Endodermal cell (in vitro differentiated cells): ENCODE results near the gene TTN. TPM values are rescaled to one million over a fixed set of nuclear protein-coding genes. Genes with fewer than 3 reads are reported as not detected.

ENCODE experiments used
- DNase-seq: peaks from one replicate; pipeline ENCODE4 v3.0.0-alpha.2; 2017
- H3K27ac ChIP-seq: 2 replicates; pipeline ENCODE4 v1.5.1; 2013; ENCODE audit warnings: mild to moderate bottlenecking, low read depth, low read length, moderate library complexity
- H3K27me3 ChIP-seq: 2 replicates; pipeline ENCODE4 v1.6.1; 2013; ENCODE audit warnings: mild to moderate bottlenecking, low read length, moderate library complexity; ENCODE audit not compliant: insufficient read depth, control insufficient read depth, poor library complexity, severe bottlenecking
- H3K36me3 ChIP-seq: 2 replicates; pipeline ENCODE4 v1.7.0; 2013; ENCODE audit warnings: mild to moderate bottlenecking, low read length, moderate library complexity; ENCODE audit not compliant: control insufficient read depth, insufficient read depth
- H3K4me1 ChIP-seq: one replicate; pipeline ENCODE4 v1.7.0; 2013; ENCODE audit warnings: low read length; ENCODE audit not compliant: control insufficient read depth, insufficient read depth
- H3K4me3 ChIP-seq: 2 replicates; pipeline ENCODE4 v1.5.1; 2013; ENCODE audit warnings: mild to moderate bottlenecking, low read length, moderate library complexity
- H3K9ac ChIP-seq: 2 replicates; pipeline ENCODE4 v1.6.1; 2013; ENCODE audit warnings: mild to moderate bottlenecking, low read length, moderate library complexity; ENCODE audit not compliant: poor library complexity, severe bottlenecking; ENCODE audit errors: extremely low read depth
- H3K9me3 ChIP-seq: 2 replicates; pipeline ENCODE4 v1.6.1; 2013; ENCODE audit warnings: mild to moderate bottlenecking, low read length, moderate library complexity; ENCODE audit not compliant: control insufficient read depth
- H3K27ac Mint-ChIP-seq: 2 replicates; pipeline ENCODE4 v1.8.0; 2020; ENCODE audit warnings: mixed read lengths
- H3K27me3 Mint-ChIP-seq: 2 replicates; pipeline ENCODE4 v1.8.0; 2021; ENCODE audit warnings: mild to moderate bottlenecking, mixed read lengths; ENCODE audit not compliant: insufficient read depth
- H3K36me3 Mint-ChIP-seq: 2 replicates; pipeline ENCODE4 v1.8.0; 2020; ENCODE audit warnings: low read depth, mixed read lengths
- H3K4me1 Mint-ChIP-seq: 2 replicates; pipeline ENCODE4 v1.8.0; 2020; ENCODE audit warnings: mixed read lengths
- H3K4me3 Mint-ChIP-seq: 2 replicates; pipeline ENCODE4 v1.8.0; 2020; ENCODE audit warnings: mild to moderate bottlenecking, moderate library complexity, mixed read lengths
- H3K9me3 Mint-ChIP-seq: 2 replicates; pipeline ENCODE4 v1.8.0; 2020; ENCODE audit warnings: mild to moderate bottlenecking, mixed read lengths
- WGBS, 2 experiments: methylation state at CpG; one replicate each; pipeline versions ENCODE4 v1.1.5 to v1.1.7; 2013; ENCODE audit warnings: missing lambda C conversion rate in 2 of 2, mixed read lengths in 1 of 2; ENCODE audit not compliant: insufficient coverage in 1 of 2, insufficient read length in 1 of 2; 5-methylcytosine and 5-hydroxymethylcytosine counted together
- total RNA-seq, 2 donors: library from RNA; stranded (reverse); fragmentation: NEBNext Ultra II Directional in 1 of 2; extraction: Animal tissue kit (Norgen Biotek cat#: 25700) in 1 of 2; gene quantifications; 2 replicates in 1 of 2; 3 replicates in 1 of 2; pipeline ENCODE4 v1.2.1, GENCODE V29; 2021
- TF ChIP-seq, protein P1 (sequence below): fragments of 200-600 bp; sonication (generic); conservative IDR thresholded peaks from 2 replicates; pipeline ENCODE4 v1.5.0; 2021; ENCODE audit warnings: antibody characterized with exemption, mild to moderate bottlenecking

TTN gene
- total RNA-seq, 2 donors from 2014 or later = 101 to 118 TPM

DNA sequence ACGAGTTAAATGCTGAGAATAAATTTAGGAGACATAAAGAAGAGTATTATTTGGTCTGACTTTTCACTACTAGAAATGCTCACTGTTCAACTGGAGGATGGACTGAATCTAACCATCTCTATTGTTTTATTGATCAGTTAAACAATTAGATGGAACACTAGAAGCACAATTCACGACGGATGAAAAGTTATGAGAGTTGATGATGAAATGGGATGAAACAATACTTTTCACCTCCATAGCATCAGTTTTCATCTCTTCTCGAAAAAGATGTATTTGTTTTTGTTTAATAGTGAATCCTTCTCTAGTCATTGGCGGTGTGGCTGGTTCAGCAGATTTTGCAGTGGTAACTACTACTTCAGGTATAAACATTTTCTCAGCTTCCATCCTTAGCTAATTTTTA lies 19.3 kb downstream of the TTN start:
- Mint-ChIP-seq H3K27ac (no peak overlapping the region), H3K9me3 (no peaks in the 10 kb centered on the region), H3K27me3 (no peaks in the 10 kb centered on the region), H3K36me3 (peaks cover 77% of the 10 kb centered on the region), H3K4me3 (no peak overlapping the region), H3K4me1 (peaks cover 6% of the 10 kb centered on the region)
- Histone ChIP-seq H3K27ac (no peak overlapping the region), H3K27me3 (no peaks in the 10 kb centered on the region), H3K4me1 (no peaks in the 10 kb centered on the region), H3K36me3 (peaks cover 98% of the 10 kb centered on the region), H3K9me3 (no peaks in the 10 kb centered on the region), H3K4me3 (no peak overlapping the region), H3K9ac (no peak overlapping the region)
- no peak for DNase-seq
- 98 to 100% methylated on average over 1 to 4 of the region's 5 CpGs for WGBS, 2 experiments
- TF ChIP-seq, protein P1, sequence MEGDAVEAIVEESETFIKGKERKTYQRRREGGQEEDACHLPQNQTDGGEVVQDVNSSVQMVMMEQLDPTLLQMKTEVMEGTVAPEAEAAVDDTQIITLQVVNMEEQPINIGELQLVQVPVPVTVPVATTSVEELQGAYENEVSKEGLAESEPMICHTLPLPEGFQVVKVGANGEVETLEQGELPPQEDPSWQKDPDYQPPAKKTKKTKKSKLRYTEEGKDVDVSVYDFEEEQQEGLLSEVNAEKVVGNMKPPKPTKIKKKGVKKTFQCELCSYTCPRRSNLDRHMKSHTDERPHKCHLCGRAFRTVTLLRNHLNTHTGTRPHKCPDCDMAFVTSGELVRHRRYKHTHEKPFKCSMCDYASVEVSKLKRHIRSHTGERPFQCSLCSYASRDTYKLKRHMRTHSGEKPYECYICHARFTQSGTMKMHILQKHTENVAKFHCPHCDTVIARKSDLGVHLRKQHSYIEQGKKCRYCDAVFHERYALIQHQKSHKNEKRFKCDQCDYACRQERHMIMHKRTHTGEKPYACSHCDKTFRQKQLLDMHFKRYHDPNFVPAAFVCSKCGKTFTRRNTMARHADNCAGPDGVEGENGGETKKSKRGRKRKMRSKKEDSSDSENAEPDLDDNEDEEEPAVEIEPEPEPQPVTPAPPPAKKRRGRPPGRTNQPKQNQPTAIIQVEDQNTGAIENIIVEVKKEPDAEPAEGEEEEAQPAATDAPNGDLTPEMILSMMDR = no peak

DNA sequence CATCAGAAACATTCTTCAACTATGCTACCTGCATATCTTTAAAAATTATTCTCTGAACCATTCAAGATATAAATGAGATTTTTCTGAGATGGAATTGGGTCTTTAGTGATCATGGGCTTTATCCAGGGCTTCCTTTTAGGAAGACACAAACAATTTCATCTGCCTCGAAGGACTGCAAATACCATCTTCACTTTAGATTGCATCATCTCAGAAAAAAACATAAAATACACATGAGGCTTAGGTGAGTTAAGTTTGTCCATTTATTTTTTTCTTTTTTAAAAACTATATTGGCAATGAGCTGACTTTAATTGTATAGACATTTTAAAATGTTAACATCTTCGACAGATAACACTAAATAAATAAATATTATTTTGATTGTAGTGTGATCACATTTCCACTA lies 20.1 kb downstream of the TTN start:
- H3K4me3 Mint-ChIP-seq = no peak overlapping the region
- TF ChIP-seq, protein P1 = no peak
- Histone ChIP-seq H3K4me1 (no peaks in the 10 kb centered on the region), H3K27me3 (no peaks in the 10 kb centered on the region), H3K9ac (no peak overlapping the region), H3K36me3 (peaks cover 98% of the 10 kb centered on the region), H3K27ac (no peak overlapping the region), H3K9me3 (no peaks in the 10 kb centered on the region), H3K4me3 (no peak overlapping the region)
- no peak overlapping the region for H3K27ac Mint-ChIP-seq
- H3K9me3 Mint-ChIP-seq = no peaks in the 10 kb centered on the region
- WGBS, 2 experiments = 100% methylated on average over 1 of the region's 2 CpGs; no CpG with 5 or more reads in 1 of the 2 experiments
- H3K36me3 Mint-ChIP-seq = peaks cover 77% of the 10 kb centered on the region
- no peak for DNase-seq
- H3K4me1 Mint-ChIP-seq = peaks cover 6% of the 10 kb centered on the region
- no peaks in the 10 kb centered on the region for H3K27me3 Mint-ChIP-seq

DNA sequence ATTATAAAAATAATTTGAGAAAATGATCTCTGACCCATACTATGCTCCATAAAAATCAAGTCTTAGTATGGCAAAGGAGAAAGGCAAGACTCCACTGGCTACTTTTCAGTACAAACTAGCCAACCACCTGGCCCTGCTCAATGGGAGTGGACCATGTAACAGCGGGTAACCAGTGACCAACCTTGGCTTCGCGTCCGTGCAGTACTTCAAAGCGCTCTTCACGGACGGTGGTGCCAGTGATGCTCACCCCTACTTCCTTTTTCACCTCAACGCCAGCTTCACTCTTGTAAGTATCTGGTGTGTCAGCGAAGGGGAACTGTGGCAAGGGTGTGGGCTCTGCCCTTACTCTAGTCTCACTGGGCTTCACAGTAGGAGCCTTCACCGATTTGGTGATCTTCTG lies 23.3 kb downstream of the TTN start:
- Histone ChIP-seq H3K27ac (no peak overlapping the region), H3K9ac (no peak overlapping the region), H3K27me3 (no peaks in the 10 kb centered on the region), H3K36me3 (peaks cover 98% of the 10 kb centered on the region), H3K4me1 (no peaks in the 10 kb centered on the region), H3K9me3 (no peaks in the 10 kb centered on the region), H3K4me3 (no peak overlapping the region)
- H3K36me3 Mint-ChIP-seq = peaks cover 83% of the 10 kb centered on the region
- no peak overlapping the region for H3K27ac Mint-ChIP-seq
- no peaks in the 10 kb centered on the region for H3K9me3 Mint-ChIP-seq
- no peak for DNase-seq
- no peaks in the 10 kb centered on the region for H3K27me3 Mint-ChIP-seq
- H3K4me3 Mint-ChIP-seq = no peak overlapping the region
- TF ChIP-seq, protein P1 = no peak
- WGBS, 2 experiments = 97 to 98% methylated on average over 8 to 10 of the region's 10 CpGs
- H3K4me1 Mint-ChIP-seq = peaks cover 6% of the 10 kb centered on the region
